Mesendoderm (in vitro differentiated cells): ENCODE measurements around the gene JCHAIN.
A peak's percentile ranks its signal among the peaks of the same experiment; 100 is the strongest.
"Not testable (repeated sequence)": the region's sequence is repeated elsewhere in the genome, so short reads cannot be mapped to it uniquely, and the experiment has no call there.

Experiments
- DNase-seq: peaks from one replicate; pipeline ENCODE4 v3.0.0; 2013
- H2AK5ac ChIP-seq: 2 replicates; pipeline ENCODE4 v1.6.1; 2013; ENCODE audit warnings: low read length, inconsistent platforms
- H2BK120ac ChIP-seq: 2 replicates; pipeline ENCODE4 v1.6.1; 2013; ENCODE audit warnings: low read depth, mild to moderate bottlenecking, low read length, moderate library complexity, mixed read lengths
- H2BK15ac ChIP-seq: replicated peaks from 2 replicates; pipeline ENCODE4 v1.6.1; 2013; ENCODE audit warnings: low read depth, mild to moderate bottlenecking, moderate library complexity
- H2BK5ac ChIP-seq: 2 replicates; pipeline ENCODE4 v1.6.1; 2013; ENCODE audit warnings: low read length, inconsistent platforms
- H3K18ac ChIP-seq: 2 replicates; pipeline ENCODE4 v1.6.1; 2013; ENCODE audit warnings: mild to moderate bottlenecking, low read length, mixed read lengths
- H3K23ac ChIP-seq: one replicate; pipeline ENCODE4 v1.6.1; 2013; ENCODE audit warnings: low read length
- H3K27ac ChIP-seq: 2 replicates; pipeline ENCODE4 v1.5.1; 2013; ENCODE audit warnings: low read depth, mild to moderate bottlenecking, inconsistent platforms, low read length, moderate library complexity
- H3K27me3 ChIP-seq: 2 replicates; pipeline ENCODE4 v1.6.1; 2013; ENCODE audit warnings: low read length, control low read depth, mild to moderate bottlenecking, inconsistent platforms; ENCODE audit not compliant: insufficient read depth, poor library complexity
- H3K36me3 ChIP-seq: 2 replicates; pipeline ENCODE4 v1.6.1; 2013; ENCODE audit warnings: low read length, inconsistent platforms; ENCODE audit not compliant: control insufficient read depth, insufficient read depth
- H3K4ac ChIP-seq: one replicate; pipeline ENCODE4 v1.6.1; 2013; ENCODE audit warnings: low read depth, mild to moderate bottlenecking, low read length, moderate library complexity
- H3K4me1 ChIP-seq: 2 replicates; pipeline ENCODE4 v1.6.1; 2013; ENCODE audit warnings: low read depth, low read length, inconsistent platforms; ENCODE audit not compliant: control insufficient read depth
- H3K4me2 ChIP-seq: 2 replicates; pipeline ENCODE4 v1.6.1; 2013; ENCODE audit warnings: low read length
- H3K4me3 ChIP-seq: 2 replicates; pipeline ENCODE4 v1.5.1; 2013; ENCODE audit warnings: mild to moderate bottlenecking, low read length
- H3K56ac ChIP-seq: one replicate; pipeline ENCODE4 v1.6.1; 2013; ENCODE audit warnings: low read length
- H3K79me1 ChIP-seq: 2 replicates; pipeline ENCODE4 v1.6.1; 2013; ENCODE audit warnings: low read length, inconsistent platforms
- H3K79me2 ChIP-seq: 2 replicates; pipeline ENCODE4 v1.6.1; 2013; ENCODE audit warnings: mild to moderate bottlenecking, low read length; ENCODE audit not compliant: control insufficient read depth, insufficient read depth
- H3K9ac ChIP-seq: 2 replicates; pipeline ENCODE4 v1.6.1; 2013; ENCODE audit warnings: low read length, inconsistent platforms
- H4K5ac ChIP-seq: one replicate; pipeline ENCODE4 v1.6.1; 2013; ENCODE audit warnings: low read length
- H4K8ac ChIP-seq: one replicate; pipeline ENCODE4 v1.6.1; 2013; ENCODE audit warnings: low read depth, mild to moderate bottlenecking, control low read depth, low read length, moderate library complexity
- WGBS: extraction: QIAGEN DNeasy Blood & Tissue Kit; methylation state at CpG from one replicate; pipeline ENCODE4 v1.1.7; 2013; ENCODE audit warnings: low lambda C conversion rate, missing lambda C conversion rate; ENCODE audit not compliant: insufficient coverage; ENCODE audit errors: extremely low coverage; 5-methylcytosine and 5-hydroxymethylcytosine counted together

JCHAIN gene

GRCh38 chr4:70705183-70706043 is 39.1 kb upstream of the JCHAIN start:
- Histone ChIP-seq H2BK15ac (no peak overlapping the region), H3K4me1 (peaks cover 2% of the 10 kb centered on the region), H2BK5ac (no peak overlapping the region), H3K18ac (peak overlapping the region; percentile 95), H3K27me3 (no peaks in the 10 kb centered on the region), H2AK5ac (no peak overlapping the region), H3K36me3 (no peaks in the 10 kb centered on the region), H4K5ac (no peak overlapping the region), H3K79me1 (peaks cover 2% of the 10 kb centered on the region), H3K27ac (peak overlapping the region; percentile 97), H3K4me2 (peak overlapping the region; percentile 81), H2BK120ac (no peak overlapping the region), H3K4ac (peak overlapping the region; percentile 75), H3K9ac (peak overlapping the region; percentile 85), H3K23ac (no peak overlapping the region), H3K56ac (peak overlapping the region; percentile 94), H4K8ac (no peak overlapping the region), H3K79me2 (peaks cover 11% of the 10 kb centered on the region), H3K4me3 (peak overlapping the region; percentile 83)
- peak; percentile 84 for DNase-seq
- no CpG with 5 or more reads among the region's 86 CpGs for WGBS

- Histone ChIP-seq H3K4ac (peak overlapping the region; percentile 75), H2BK15ac (no peak overlapping the region), H3K23ac (no peak overlapping the region), H3K27ac (peak overlapping the region; percentile 97), H3K27me3 (no peaks in the 10 kb centered on the region), H3K79me1 (peaks cover 2% of the 10 kb centered on the region), H2BK5ac (no peak overlapping the region), H3K4me2 (no peak overlapping the region), H3K18ac (peak overlapping the region; percentile 95), H3K56ac (peak overlapping the region; percentile 94), H2AK5ac (no peak overlapping the region), H3K36me3 (no peaks in the 10 kb centered on the region), H2BK120ac (no peak overlapping the region), H3K79me2 (peaks cover 10% of the 10 kb centered on the region), H4K5ac (no peak overlapping the region), H3K9ac (peak overlapping the region; percentile 85), H4K8ac (no peak overlapping the region), H3K4me3 (peak overlapping the region; percentile 83), H3K4me1 (peaks cover 2% of the 10 kb centered on the region)
- DNase-seq = no peak
- no CpG with 5 or more reads among the region's 39 CpGs for WGBS
Observed at GRCh38 chr4:70704931-70705182, 38.5 kb upstream of the JCHAIN start.

GRCh38 chr4:70704215-70704930 is 38.1 kb upstream of the JCHAIN start:
- peak overlapping the region; percentile 83 for H3K4me3 ChIP-seq
- no peaks in the 10 kb centered on the region for H3K27me3 ChIP-seq
- peak overlapping the region; percentile 88 for H3K9ac ChIP-seq
- no peaks in the 10 kb centered on the region for H3K79me1 ChIP-seq
- peak overlapping the region; percentile 81 for H3K4me2 ChIP-seq
- H4K5ac ChIP-seq = no peak overlapping the region
- peak overlapping the region; percentile 95 for H3K18ac ChIP-seq
- no peak overlapping the region for H2BK120ac ChIP-seq
- H3K56ac ChIP-seq = peak overlapping the region; percentile 94
- peak overlapping the region; percentile 97 for H3K27ac ChIP-seq
- peak overlapping the region; percentile 93 for H4K8ac ChIP-seq
- no CpG with 5 or more reads among the region's 58 CpGs for WGBS
- H3K79me2 ChIP-seq = peaks cover 9% of the 10 kb centered on the region
- H2AK5ac ChIP-seq = no peak overlapping the region
- H3K23ac ChIP-seq = peak overlapping the region; percentile 81
- H2BK5ac ChIP-seq = peak overlapping the region; percentile 21
- peak overlapping the region; percentile 39 for H2BK15ac ChIP-seq
- peaks cover 2% of the 10 kb centered on the region for H3K4me1 ChIP-seq
- peak overlapping the region; percentile 75 for H3K4ac ChIP-seq
- no peaks in the 10 kb centered on the region for H3K36me3 ChIP-seq
- peak; percentile 95 for DNase-seq

GRCh38 chr4:70703619-70704214 is 37.4 kb upstream of the JCHAIN start:
- H2AK5ac ChIP-seq = no peak overlapping the region
- DNase-seq = no peak
- H3K56ac ChIP-seq = peak overlapping the region; percentile 93
- H4K8ac ChIP-seq = peak overlapping the region; percentile 93
- H3K79me2 ChIP-seq = peaks cover 9% of the 10 kb centered on the region
- H3K36me3 ChIP-seq = no peaks in the 10 kb centered on the region
- no peaks in the 10 kb centered on the region for H3K27me3 ChIP-seq
- peak overlapping the region; percentile 52 for H3K18ac ChIP-seq
- peak overlapping the region; percentile 88 for H3K9ac ChIP-seq
- H3K4me1 ChIP-seq = peaks cover 2% of the 10 kb centered on the region
- H3K4me2 ChIP-seq = peak overlapping the region; percentile 81
- no peak overlapping the region for H4K5ac ChIP-seq
- no peaks in the 10 kb centered on the region for H3K79me1 ChIP-seq
- no peak overlapping the region for H3K4ac ChIP-seq
- peak overlapping the region; percentile 81 for H3K23ac ChIP-seq
- WGBS = no CpG with 5 or more reads among the region's 11 CpGs
- H2BK120ac ChIP-seq = no peak overlapping the region
- H2BK15ac ChIP-seq = peak overlapping the region; percentile 39
- no peak overlapping the region for H2BK5ac ChIP-seq
- H3K4me3 ChIP-seq = peak overlapping the region; percentile 63
- H3K27ac ChIP-seq = peak overlapping the region; percentile 97

GRCh38 chr4:70702592-70702991 is 36.3 kb upstream of the JCHAIN start:
- not testable (repeated sequence) for H2BK120ac ChIP-seq, H3K79me1 ChIP-seq, H3K9ac ChIP-seq, H3K79me2 ChIP-seq, H4K8ac ChIP-seq, H3K4me3 ChIP-seq, H3K36me3 ChIP-seq, H2AK5ac ChIP-seq, H3K23ac ChIP-seq, H3K56ac ChIP-seq, DNase-seq, H3K4me1 ChIP-seq, H3K27ac ChIP-seq, H2BK5ac ChIP-seq, H4K5ac ChIP-seq, H3K4ac ChIP-seq, H3K18ac ChIP-seq, H3K27me3 ChIP-seq, H3K4me2 ChIP-seq, H2BK15ac ChIP-seq
- WGBS = no CpG with 5 or more reads among the region's 2 CpGs
